ENCODE results near the gene LIN9. TPM values are rescaled to one million over a fixed set of nuclear protein-coding genes. Genes with fewer than 3 reads are reported as not detected.

Gene LIN9
- total RNA-seq, 1 donor from 2014 or later, result 3.2 TPM

- Histone ChIP-seq H3K4me3 (ENCODE audit: low read depth, low read length) (no peak overlapping the region), H3K27me3 (ENCODE audit: control insufficient read depth, insufficient read depth, low read length) (no peaks in the 10 kb centered on the region), H3K36me3 (ENCODE audit: control insufficient read depth, insufficient read depth, low read length) (peaks cover 1% of the 10 kb centered on the region)
- no peak for TF ChIP-seq CTCF (IDR thresholded peaks at IDR 0.05; ENCODE audit: insufficient read depth, low read length, severe bottlenecking)
- no peak for FAIRE-seq
- DNase-seq (ENCODE audit: low read depth), result no peak
Measured at GRCh38 chr1:226302731-226303130, 6.2 kb downstream of the LIN9 start.

- Histone ChIP-seq H3K27me3 (ENCODE audit: control insufficient read depth, insufficient read depth, low read length) (no peaks in the 10 kb centered on the region), H3K36me3 (ENCODE audit: control insufficient read depth, insufficient read depth, low read length) (peaks cover 1% of the 10 kb centered on the region), H3K4me3 (ENCODE audit: low read depth, low read length) (no peak overlapping the region)
- DNase-seq (ENCODE audit: low read depth) (no peak), FAIRE-seq (no peak)
- no peak for TF ChIP-seq CTCF (IDR thresholded peaks at IDR 0.05; ENCODE audit: insufficient read depth, low read length, severe bottlenecking)
Measured at GRCh38 chr1:226296911-226297310, 12.1 kb downstream of the LIN9 start.

GRCh38 chr1:226293553-226293920 is 15.4 kb downstream of the LIN9 start:
- DNase-seq (ENCODE audit: low read depth) (no peak), FAIRE-seq (no peak)
- Histone ChIP-seq H3K4me3 (ENCODE audit: low read depth, low read length) (no peak overlapping the region), H3K27me3 (ENCODE audit: control insufficient read depth, insufficient read depth, low read length) (no peaks in the 10 kb centered on the region), H3K36me3 (ENCODE audit: control insufficient read depth, insufficient read depth, low read length) (no peaks in the 10 kb centered on the region)
- no peak for TF ChIP-seq CTCF (IDR thresholded peaks at IDR 0.05; ENCODE audit: insufficient read depth, low read length, severe bottlenecking)

- Histone ChIP-seq H3K4me3 (ENCODE audit: low read depth, low read length) (no peak overlapping the region), H3K27me3 (ENCODE audit: control insufficient read depth, insufficient read depth, low read length) (no peaks in the 10 kb centered on the region), H3K36me3 (ENCODE audit: control insufficient read depth, insufficient read depth, low read length) (no peaks in the 10 kb centered on the region)
- no peak for DNase-seq (ENCODE audit: low read depth)
- TF ChIP-seq CTCF (IDR thresholded peaks at IDR 0.05; ENCODE audit: insufficient read depth, low read length, severe bottlenecking), result no peak
- no peak for FAIRE-seq
Measured at GRCh38 chr1:226292874-226293552, 16.0 kb downstream of the LIN9 start.

GRCh38 chr1:226287587-226287986 is 21.4 kb downstream of the LIN9 start:
- Histone ChIP-seq H3K36me3 (ENCODE audit: control insufficient read depth, insufficient read depth, low read length) (no peaks in the 10 kb centered on the region), H3K4me3 (ENCODE audit: low read depth, low read length) (no peak overlapping the region), H3K27me3 (ENCODE audit: control insufficient read depth, insufficient read depth, low read length) (no peaks in the 10 kb centered on the region)
- FAIRE-seq (no peak), DNase-seq (ENCODE audit: low read depth) (no peak)
- no peak for TF ChIP-seq CTCF (IDR thresholded peaks at IDR 0.05; ENCODE audit: insufficient read depth, low read length, severe bottlenecking)

GRCh38 chr1:226281058-226281457 is 27.9 kb downstream of the LIN9 start:
- Histone ChIP-seq H3K4me3 (ENCODE audit: low read depth, low read length) (no peak overlapping the region), H3K27me3 (ENCODE audit: control insufficient read depth, insufficient read depth, low read length) (no peaks in the 10 kb centered on the region), H3K36me3 (ENCODE audit: control insufficient read depth, insufficient read depth, low read length) (no peaks in the 10 kb centered on the region)
- no peak for TF ChIP-seq CTCF (IDR thresholded peaks at IDR 0.05; ENCODE audit: insufficient read depth, low read length, severe bottlenecking)
- DNase-seq (ENCODE audit: low read depth), result no peak
- no peak for FAIRE-seq

Measured in bronchial epithelial cell (primary cell).